Adrenal gland (tissue), 12 donors: ENCODE results near the gene PODXL. TPM values are rescaled to one million over a fixed set of nuclear protein-coding genes. Genes with fewer than 3 reads are reported as not detected.
A peak's percentile ranks its signal among the peaks of the same experiment; 100 is the strongest.

Experiments
- DNase-seq, 7 donors: peaks; one replicate each; pipeline ENCODE4 v3.0.0-alpha.2; 2019 to 2020
- H3K27ac ChIP-seq, 5 donors: fragments of 200-600 bp; sonication (generic) in 4 of 5; 1 replicate in 3 of 5; 2 replicates in 2 of 5; pipeline versions ENCODE4 v1.5.1 to v1.8.0; 2016 to 2020; ENCODE audit warnings: mild to moderate bottlenecking in 1 of 5
- H3K27me3 ChIP-seq: fragments of 200-600 bp; 2 replicates; pipeline ENCODE4 v1.8.0; 2021
- H3K36me3 ChIP-seq, 2 donors: fragments of 200-600 bp; replicated peaks in 1 of 2; 1 replicate in 1 of 2; 2 replicates in 1 of 2; pipeline versions ENCODE4 v1.5.1 to v1.8.0; 2018 to 2022
- H3K4me1 ChIP-seq, 2 donors: fragments of 200-600 bp; replicated peaks in 1 of 2; 1 replicate in 1 of 2; 2 replicates in 1 of 2; pipeline versions ENCODE4 v1.5.1 to v1.8.0; 2018 to 2021
- H3K4me3 ChIP-seq, 4 donors: fragments of 200-600 bp; sonication (generic) in 3 of 4; one replicate each; pipeline ENCODE4 v1.5.1; 2016 to 2018
- H3K9me3 ChIP-seq, 3 donors: fragments of 200-600 bp; sonication (generic) in 1 of 3; replicated peaks in 1 of 3; 1 replicate in 2 of 3; 2 replicates in 1 of 3; pipeline versions ENCODE4 v1.5.1 to v1.8.0; 2016 to 2021
- POLR2A ChIP-seq, 2 donors: fragments of 450-650 bp; IDR thresholded peaks; one replicate each; pipeline ENCODE4 v1.6.1; 2017; ENCODE audit warnings: antibody characterized with exemption in 2 of 2, mild to moderate bottlenecking in 2 of 2, moderate library complexity in 1 of 2
- WGBS, 4 donors: extraction: QIAGEN DNeasy Blood & Tissue Kit in 2 of 4; methylation state at CpG; one replicate each; pipeline versions ENCODE4 v1.1.5 to v1.1.7; 2013 to 2017; 5-methylcytosine and 5-hydroxymethylcytosine counted together
- intact Hi-C, 2 donors: fragments of 100-400 bp; cut with DNase I; formaldehyde crosslinking; loops; one replicate each; pipeline versions ENCODE4 v1.14.1 to v1.15.0; 2022 to 2023
- polyA plus RNA-seq, 3 donors: library from polyadenylated mRNA; stranded (reverse); fragments of 200-250 nt in 2 of 3; fragments of 350-450 nt in 1 of 3; fragmentation: Illumina TruSeq in 1 of 3; extraction: RNeasy Lipid Tissue Mini Kit (QIAGEN cat#74804) in 1 of 3; gene quantifications; one replicate each; pipeline ENCODE4 v1.2.3, GENCODE V29; 2013 to 2014
- total RNA-seq, 9 donors: library from RNA; depleted of rRNA in 4 of 9; stranded (reverse); fragments of >200 nt in 4 of 9; fragments of 120-200 nt in 1 of 9; fragmentation: NEBNext Ultra II Directional in 1 of 9; extraction: Animal tissue kit (Norgen Biotek cat#: 25700) in 1 of 9; gene quantifications; one replicate each; pipeline versions ENCODE4 v1.1.0 to v1.2.4, GENCODE V29; 2013 to 2023
- TF ChIP-seq, protein P1 (sequence below), 6 experiments: fragments of 450-650 bp in 4 of 6; fragments of 200-600 bp in 2 of 6; sonication (generic) in 1 of 6; IDR thresholded peaks; 1 replicate in 5 of 6; 2 replicates in 1 of 6; pipeline versions ENCODE4 v1.5.1 to v1.8.0; 2016 to 2021; ENCODE audit warnings: antibody characterized with exemption in 6 of 6, mild to moderate bottlenecking in 2 of 6, moderate library complexity in 1 of 6
- donor health status: healthy with polysubstance abuse.
- donor health status: Bipolar disorder and iron deficiency.
- donor health status: DM: yes; HTN: yes; CAD: no.
- donor health status: DM: no; HTN: no; CAD: no.
- donor health status: DM: no; HTN: no; CAD: no.
- donor health status: DM: yes; HTN: yes; CAD: no.

The PODXL gene
- total and polyA plus RNA-seq, 12 donors = 7.0 to 99.6 (median 35.6) TPM

DNA sequence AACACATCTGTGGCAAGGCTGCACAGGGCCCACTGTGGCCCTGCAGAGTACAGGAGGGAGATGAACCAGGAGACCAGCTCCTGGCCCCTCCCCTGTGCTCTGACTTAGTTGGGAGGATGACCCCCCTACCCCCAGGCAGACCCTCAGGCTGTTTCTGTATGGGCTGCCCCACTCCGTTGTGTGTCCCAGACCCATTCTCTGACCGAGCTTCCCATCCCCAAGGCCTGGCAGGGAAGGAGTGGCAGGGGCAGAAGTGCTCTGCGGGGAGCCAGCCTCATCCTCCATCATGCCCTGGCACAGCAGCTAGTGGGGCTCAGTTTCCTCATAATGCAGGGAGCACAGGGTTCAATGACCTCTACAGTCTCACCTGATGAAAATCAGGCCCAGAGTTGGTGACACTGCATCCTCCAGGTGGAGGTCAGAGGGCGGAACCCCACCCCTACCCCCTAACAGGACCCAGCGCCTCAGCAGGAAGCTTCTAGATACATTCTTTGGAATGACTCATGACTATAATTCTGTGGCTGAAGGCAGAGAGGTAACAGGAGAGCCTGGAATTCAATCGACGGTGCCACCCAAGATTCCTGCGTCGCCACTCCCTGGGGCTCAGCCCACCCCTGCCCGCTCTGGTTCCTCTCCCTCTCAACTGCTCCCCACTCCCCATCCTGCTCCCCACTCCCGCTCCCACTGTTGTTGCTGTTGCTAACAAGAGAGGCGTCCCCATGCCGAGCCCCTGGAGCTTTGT is 18.2 kb downstream of the PODXL start:
- DNase-seq = no peak
- no peak overlapping the region for H3K4me3 ChIP-seq
- intact Hi-C loops = no loop called here
- no peak for TF ChIP-seq POLR2A (IDR thresholded peaks at IDR 0.05)
- TF ChIP-seq, protein P1, sequence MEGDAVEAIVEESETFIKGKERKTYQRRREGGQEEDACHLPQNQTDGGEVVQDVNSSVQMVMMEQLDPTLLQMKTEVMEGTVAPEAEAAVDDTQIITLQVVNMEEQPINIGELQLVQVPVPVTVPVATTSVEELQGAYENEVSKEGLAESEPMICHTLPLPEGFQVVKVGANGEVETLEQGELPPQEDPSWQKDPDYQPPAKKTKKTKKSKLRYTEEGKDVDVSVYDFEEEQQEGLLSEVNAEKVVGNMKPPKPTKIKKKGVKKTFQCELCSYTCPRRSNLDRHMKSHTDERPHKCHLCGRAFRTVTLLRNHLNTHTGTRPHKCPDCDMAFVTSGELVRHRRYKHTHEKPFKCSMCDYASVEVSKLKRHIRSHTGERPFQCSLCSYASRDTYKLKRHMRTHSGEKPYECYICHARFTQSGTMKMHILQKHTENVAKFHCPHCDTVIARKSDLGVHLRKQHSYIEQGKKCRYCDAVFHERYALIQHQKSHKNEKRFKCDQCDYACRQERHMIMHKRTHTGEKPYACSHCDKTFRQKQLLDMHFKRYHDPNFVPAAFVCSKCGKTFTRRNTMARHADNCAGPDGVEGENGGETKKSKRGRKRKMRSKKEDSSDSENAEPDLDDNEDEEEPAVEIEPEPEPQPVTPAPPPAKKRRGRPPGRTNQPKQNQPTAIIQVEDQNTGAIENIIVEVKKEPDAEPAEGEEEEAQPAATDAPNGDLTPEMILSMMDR (IDR thresholded peaks at IDR 0.05) = no peak
- no peaks in the 10 kb centered on the region for H3K9me3 ChIP-seq
- H3K27ac ChIP-seq = peak overlapping the region in 1 of 5 donors; percentile 61
- no peaks in the 10 kb centered on the region for H3K36me3 ChIP-seq
- H3K27me3 ChIP-seq = no peaks in the 10 kb centered on the region
- WGBS, 4 donors = 83 to 93% (median 87%) methylated on average over 9 to 13 of the region's 13 CpGs
- H3K4me1 ChIP-seq = no peaks in the 10 kb centered on the region

GRCh38 chr7:131537571-131537978 is 18.9 kb downstream of the PODXL start:
- intact Hi-C loops = no loop called here
- Histone ChIP-seq H3K4me1 (no peaks in the 10 kb centered on the region), H3K27me3 (no peaks in the 10 kb centered on the region), H3K9me3 (no peaks in the 10 kb centered on the region), H3K4me3 (no peak overlapping the region), H3K27ac (peak overlapping the region in 1 of 5 donors; percentile 61), H3K36me3 (no peaks in the 10 kb centered on the region)
- DNase-seq = no peak
- 77 to 86% (median 81%) methylated on average over 9 to 12 of the region's 12 CpGs for WGBS, 4 donors
- TF ChIP-seq POLR2A (IDR thresholded peaks at IDR 0.05) = no peak
- TF ChIP-seq, protein P1 (IDR thresholded peaks at IDR 0.05) = no peak

DNA sequence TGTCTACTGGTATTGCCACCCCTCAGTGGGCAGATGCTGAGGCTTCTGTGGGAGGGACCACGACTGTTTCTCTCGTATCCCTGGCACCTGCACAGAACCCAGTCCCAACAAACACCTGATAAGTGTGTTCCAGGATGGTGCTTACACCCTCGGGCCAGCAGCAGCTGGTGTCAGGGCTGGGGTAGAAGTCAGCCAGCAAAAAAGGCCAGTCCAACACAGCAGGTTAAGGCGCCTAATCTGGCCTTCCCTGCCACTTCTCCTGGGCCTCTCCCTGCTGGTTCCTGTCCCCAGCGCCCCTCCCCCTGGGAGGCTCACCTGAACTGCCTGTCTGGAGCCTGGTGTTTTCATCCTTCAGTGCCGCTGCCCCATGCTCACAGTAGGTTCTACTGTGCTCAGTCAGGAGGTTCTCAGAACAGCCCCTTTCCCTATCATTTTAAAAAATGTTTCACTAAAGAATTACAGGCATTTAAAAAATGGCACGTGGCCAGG is 20.0 kb downstream of the PODXL start:
- DNase-seq = no peak
- intact Hi-C loops = no loop called here
- Histone ChIP-seq H3K27me3 (no peaks in the 10 kb centered on the region), H3K4me1 (no peaks in the 10 kb centered on the region), H3K36me3 (no peaks in the 10 kb centered on the region), H3K4me3 (no peak overlapping the region), H3K27ac (no peak overlapping the region), H3K9me3 (no peaks in the 10 kb centered on the region)
- 67 to 82% (median 76%) methylated on average over 6 to 7 of the region's 7 CpGs for WGBS, 4 donors
- no peak for TF ChIP-seq POLR2A (IDR thresholded peaks at IDR 0.05)
- TF ChIP-seq, protein P1 (IDR thresholded peaks at IDR 0.05) = no peak

- 78 to 85% (median 83%) methylated on average over 10 to 15 of the region's 15 CpGs for whole genome bisulfite sequencing, 4 donors
- TF ChIP-seq POLR2A (IDR thresholded peaks at IDR 0.05) = no peak
- TF ChIP-seq, protein P1 (IDR thresholded peaks at IDR 0.05) = no peak
- Histone ChIP-seq H3K9me3 (no peaks in the 10 kb centered on the region), H3K27ac (peak overlapping the region in 2 of 5 donors; percentile 38 to 76), H3K4me1 (no peaks in the 10 kb centered on the region), H3K4me3 (no peak overlapping the region), H3K27me3 (no peaks in the 10 kb centered on the region), H3K36me3 (no peaks in the 10 kb centered on the region)
- intact Hi-C loops = no loop called here
- DNase-seq = no peak
Measured at GRCh38 chr7:131533566-131534561, 22.6 kb downstream of the PODXL start.
